Measurements from ENCODE around the gene NME3.
"Not testable (repeated sequence)": the region's sequence is repeated elsewhere in the genome, so short reads cannot be mapped to it uniquely, and the experiment has no call there.

Gene NME3

DNA sequence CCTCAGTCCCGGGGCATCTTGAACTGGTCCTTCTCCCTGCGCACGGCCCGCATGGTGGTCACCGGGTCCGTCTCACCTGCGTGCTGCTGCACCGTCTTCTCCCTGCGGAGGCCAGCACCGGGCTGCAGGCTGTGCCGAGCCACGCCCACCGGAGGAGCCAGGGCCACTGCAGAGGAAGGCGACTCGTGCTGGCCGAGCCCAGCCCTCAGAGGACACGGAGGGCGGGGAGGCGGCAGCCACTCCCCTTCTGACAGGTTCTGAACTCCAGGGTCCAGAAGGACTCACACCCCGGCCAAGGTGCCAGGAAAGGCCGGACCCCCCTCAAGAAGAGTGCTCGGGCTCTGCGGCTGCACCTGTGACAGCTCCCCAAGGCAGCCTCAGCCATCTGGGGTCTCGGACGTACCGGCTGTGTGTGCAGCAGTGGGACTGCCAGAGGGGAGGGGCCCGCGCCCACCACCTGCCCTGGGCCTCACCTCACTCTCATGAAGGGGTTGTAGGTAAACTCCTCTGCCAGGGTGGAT lies 38.0 kb upstream of the NME3 start:
- no peak overlapping the region for H3K4me3 ChIP-seq (ENCODE audit: low read depth, low read length)
- no peak for DNase-seq (ENCODE audit: low read depth)
- TF ChIP-seq, protein P1, sequence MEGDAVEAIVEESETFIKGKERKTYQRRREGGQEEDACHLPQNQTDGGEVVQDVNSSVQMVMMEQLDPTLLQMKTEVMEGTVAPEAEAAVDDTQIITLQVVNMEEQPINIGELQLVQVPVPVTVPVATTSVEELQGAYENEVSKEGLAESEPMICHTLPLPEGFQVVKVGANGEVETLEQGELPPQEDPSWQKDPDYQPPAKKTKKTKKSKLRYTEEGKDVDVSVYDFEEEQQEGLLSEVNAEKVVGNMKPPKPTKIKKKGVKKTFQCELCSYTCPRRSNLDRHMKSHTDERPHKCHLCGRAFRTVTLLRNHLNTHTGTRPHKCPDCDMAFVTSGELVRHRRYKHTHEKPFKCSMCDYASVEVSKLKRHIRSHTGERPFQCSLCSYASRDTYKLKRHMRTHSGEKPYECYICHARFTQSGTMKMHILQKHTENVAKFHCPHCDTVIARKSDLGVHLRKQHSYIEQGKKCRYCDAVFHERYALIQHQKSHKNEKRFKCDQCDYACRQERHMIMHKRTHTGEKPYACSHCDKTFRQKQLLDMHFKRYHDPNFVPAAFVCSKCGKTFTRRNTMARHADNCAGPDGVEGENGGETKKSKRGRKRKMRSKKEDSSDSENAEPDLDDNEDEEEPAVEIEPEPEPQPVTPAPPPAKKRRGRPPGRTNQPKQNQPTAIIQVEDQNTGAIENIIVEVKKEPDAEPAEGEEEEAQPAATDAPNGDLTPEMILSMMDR (IDR thresholded peaks at IDR 0.05; ENCODE audit: insufficient read depth, low read depth, low read length, missing control alignments): no peak

DNA sequence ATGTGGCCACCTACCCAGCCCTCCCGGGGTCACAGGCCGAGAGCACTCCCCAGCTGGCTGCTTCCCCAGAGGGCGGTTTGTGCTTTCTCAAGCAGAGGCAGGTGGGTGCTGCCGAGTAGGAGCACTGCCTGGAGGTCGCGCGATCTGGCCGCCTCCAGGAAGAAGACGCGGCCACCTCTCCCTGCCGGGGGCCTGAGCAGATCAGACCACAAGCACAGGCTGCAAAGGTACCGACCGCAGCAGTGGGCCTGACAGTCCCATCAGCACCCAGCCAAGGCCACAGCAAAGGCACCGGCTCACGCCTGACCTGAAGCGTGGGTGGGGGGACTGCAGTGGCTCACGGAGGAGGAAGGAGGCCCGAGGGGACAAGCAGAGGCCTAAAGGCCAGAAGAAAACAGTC lies 37.3 kb upstream of the NME3 start:
- no peak overlapping the region for H3K4me3 ChIP-seq (ENCODE audit: low read depth, low read length)
- TF ChIP-seq, protein P1 (IDR thresholded peaks at IDR 0.05; ENCODE audit: insufficient read depth, low read depth, low read length, missing control alignments): no peak
- DNase-seq (ENCODE audit: low read depth): no peak

DNA sequence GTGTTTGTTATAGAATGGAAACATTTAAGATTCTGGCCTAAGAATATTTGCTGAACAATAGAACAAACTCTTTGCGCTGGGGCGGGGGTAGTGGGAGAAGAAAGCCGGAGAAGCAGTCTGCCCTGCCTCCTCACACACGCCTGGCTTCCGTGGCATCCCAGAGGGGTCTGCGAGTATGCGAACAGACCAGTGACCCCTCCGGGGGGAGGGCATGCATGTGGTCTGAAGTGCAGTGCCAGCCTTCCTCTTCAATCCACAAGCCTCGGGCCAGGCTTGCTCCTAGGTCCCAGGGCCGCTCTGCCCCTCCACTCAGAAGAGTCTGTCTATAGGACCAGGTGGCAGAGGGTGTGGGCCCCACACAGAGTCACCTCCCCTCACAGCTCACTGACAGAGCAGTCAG lies 36.3 kb upstream of the NME3 start:
- TF ChIP-seq, protein P1 (IDR thresholded peaks at IDR 0.05; ENCODE audit: insufficient read depth, low read depth, low read length, missing control alignments): no peak
- no peak overlapping the region for H3K4me3 ChIP-seq (ENCODE audit: low read depth, low read length)
- DNase-seq (ENCODE audit: low read depth): no peak

DNA sequence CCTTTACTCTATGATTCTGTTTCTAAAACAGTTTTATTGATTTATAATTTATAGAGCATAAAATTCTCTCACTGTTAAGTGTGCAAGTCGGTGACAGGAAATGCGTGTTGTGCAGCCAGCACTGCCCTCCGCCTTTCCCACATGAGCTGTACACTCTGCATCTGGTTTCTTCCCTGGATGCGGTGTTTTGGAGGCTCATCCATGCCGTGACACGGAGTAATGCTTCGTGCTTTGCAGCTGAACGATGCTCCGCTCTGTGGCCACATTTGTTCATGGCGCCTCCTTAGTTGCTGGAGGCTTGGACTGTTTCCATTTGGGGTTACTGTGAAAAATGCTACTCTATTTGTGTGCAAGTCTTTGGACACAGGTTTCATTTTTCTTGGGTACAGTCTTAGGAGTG lies 29.4 kb upstream of the NME3 start:
- DNase-seq (ENCODE audit: low read depth): no peak
- TF ChIP-seq, protein P1 (IDR thresholded peaks at IDR 0.05; ENCODE audit: insufficient read depth, low read depth, low read length, missing control alignments): no peak
- no peak overlapping the region for H3K4me3 ChIP-seq (ENCODE audit: low read depth, low read length)

DNA sequence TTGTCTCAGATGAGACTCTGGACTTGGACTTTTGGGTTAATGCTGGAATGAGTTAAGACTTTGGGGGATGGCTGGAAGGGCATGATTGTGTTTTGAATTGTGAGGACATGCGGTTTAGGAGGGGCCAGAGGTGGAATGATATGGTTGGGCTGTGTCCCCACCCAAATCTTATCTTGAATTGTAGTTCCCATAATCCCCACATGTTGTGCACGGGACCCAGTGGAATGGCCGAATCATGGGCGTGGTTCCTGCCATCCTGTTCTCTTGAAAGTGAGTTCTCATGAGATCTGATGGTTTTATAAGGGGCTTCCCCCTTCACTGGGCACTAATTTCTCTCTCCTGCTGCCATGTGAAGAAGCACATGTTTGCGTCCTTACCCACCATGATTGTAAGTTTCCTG lies 27.9 kb upstream of the NME3 start:
- not testable (repeated sequence) for H3K4me3 ChIP-seq (ENCODE audit: low read depth, low read length); DNase-seq (ENCODE audit: low read depth)

DNA sequence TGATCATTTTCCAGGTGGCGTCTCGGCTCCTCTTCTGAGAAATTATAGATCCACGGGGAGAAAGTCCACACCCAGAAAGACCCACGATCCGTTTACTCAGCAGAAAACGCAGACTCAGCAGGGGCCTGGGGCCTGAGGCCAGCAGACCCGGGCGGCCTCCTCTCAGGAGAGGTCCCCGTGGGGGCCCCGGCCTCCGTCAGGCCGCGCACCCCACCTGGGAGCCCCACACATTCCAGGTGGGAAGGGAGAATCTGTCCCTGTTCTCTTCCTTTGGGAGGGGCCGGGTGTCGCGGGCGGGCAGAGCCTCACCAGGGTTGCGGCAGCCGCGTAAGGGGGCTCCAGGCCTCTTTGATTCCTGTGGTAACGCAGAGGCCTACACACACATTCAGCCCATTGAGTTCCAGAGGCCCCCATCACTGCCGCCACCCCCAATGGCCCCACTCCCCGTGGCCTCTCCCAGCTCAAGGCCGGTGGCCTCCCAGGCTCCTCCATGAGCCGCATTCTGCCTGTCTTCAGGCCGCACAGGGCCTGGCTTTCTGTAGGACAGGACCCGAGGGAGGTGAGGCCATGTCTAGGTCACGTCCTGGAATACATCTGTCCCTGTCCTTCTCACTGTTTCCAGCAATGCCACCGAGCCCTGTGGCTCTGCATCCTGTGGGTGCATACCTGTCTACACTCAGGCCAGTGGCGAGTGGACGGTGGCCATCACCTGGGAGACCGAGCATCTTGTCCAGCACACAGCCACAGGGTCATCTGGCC lies 23.7 kb upstream of the NME3 start:
- TF ChIP-seq, protein P1 (IDR thresholded peaks at IDR 0.05; ENCODE audit: insufficient read depth, low read depth, low read length, missing control alignments): no peak
- no peak for DNase-seq (ENCODE audit: low read depth)
- H3K4me3 ChIP-seq (ENCODE audit: low read depth, low read length): no peak overlapping the region

DNA sequence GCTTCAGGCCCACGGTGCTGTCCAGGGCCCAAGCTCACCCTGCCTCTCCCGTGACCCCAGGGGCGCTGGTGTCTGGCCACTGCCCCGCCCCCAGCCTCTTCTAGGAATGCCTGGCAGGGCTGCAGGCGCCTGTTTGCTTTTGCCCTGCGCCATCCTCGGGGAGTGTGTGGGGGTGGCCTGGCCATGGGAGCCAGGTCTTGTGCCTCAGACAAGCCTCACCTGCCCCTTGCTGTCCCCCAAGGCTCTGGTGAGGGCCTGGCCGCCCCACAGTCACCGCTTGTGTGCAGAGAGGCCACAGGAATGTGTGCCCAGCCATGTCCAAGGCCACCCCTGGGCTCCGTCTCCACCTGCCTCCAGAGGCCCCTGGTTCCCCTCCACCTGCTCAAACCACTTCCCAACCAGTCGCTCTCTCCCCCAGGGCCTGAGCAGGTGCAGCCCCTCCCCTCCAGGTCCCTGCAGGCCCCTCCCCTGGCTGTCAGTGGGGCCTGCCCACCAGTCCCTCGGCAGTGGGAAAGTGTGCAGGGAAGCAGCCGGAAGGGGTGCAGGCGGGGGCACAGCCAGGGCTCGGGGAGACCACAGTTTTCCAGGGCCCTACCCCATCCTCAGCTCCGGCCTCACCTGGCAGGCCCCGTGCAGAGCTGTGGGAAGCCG lies 23.0 kb upstream of the NME3 start:
- DNase-seq (ENCODE audit: low read depth): no peak
- TF ChIP-seq, protein P1 (IDR thresholded peaks at IDR 0.05; ENCODE audit: insufficient read depth, low read depth, low read length, missing control alignments): no peak
- H3K4me3 ChIP-seq (ENCODE audit: low read depth, low read length): no peak overlapping the region

Data from GM12865 (cell line).